ENCODE measurements around the gene PRKG1. TPM values are rescaled to one million over a fixed set of nuclear protein-coding genes. Genes with fewer than 3 reads are reported as not detected.

Gene PRKG1
- total and polyA plus RNA-seq, 2 of the 8 experiments (the other 6 are each of a cell fraction or from before 2014, with no cell fraction given): 4.2 to 15.2 TPM

GRCh38 chr10:52212062-52212461 lies 1137.8 kb downstream of the PRKG1 start:
- CTCF ChIA-PET (ENCODE audit: partially characterized antibody): interaction anchor here (1.0 kb wide), 1 partner anchor 135 kb away, joined by 3 read pairs; no protein-coding TSS in a partner anchor
- WGBS, 2 experiments (ENCODE audit: extremely low coverage in 1 of 2, insufficient coverage in 1 of 2, insufficient read length in 1 of 2, insufficient replicate concordance in 2 of 2, low coverage in 1 of 2, low lambda C conversion rate in 2 of 2, missing lambda C conversion rate in 1 of 2): 79% methylated on average over 4 of the region's 4 CpGs; no CpG with 5 or more reads in 1 of the 2 experiments
- H3K4me1 ChIP-seq (replicated peaks in 1 of 4; ENCODE audit: control insufficient read depth in 3 of 4, insufficient read depth in 4 of 4, low read length in 3 of 4): peaks cover 0 to 14% (median 9%) of the 10 kb centered on the region in 4 experiments; a peak in 4 of 7 replicates
- TF ChIP-seq HDAC2 (IDR thresholded peaks at IDR 0.05; ENCODE audit: borderline replicate concordance in 1 of 2, low read depth in 2 of 2, low read length in 2 of 2) (no peak), TAF7 (optimal IDR thresholded peaks at IDR 0.05; ENCODE audit: borderline replicate concordance, low read depth, low read length) (no peak), ATF2 (IDR thresholded peaks at IDR 0.05; ENCODE audit: low read length) (no peak), POLR2A (IDR thresholded peaks at IDR 0.05; ENCODE audit: control extremely low read depth in 1 of 2, low read depth in 2 of 2, low read length in 2 of 2) (no peak), ATF3 (IDR thresholded peaks at IDR 0.05; ENCODE audit: insufficient read depth, low read depth, low read length) (no peak), CBX5 (IDR thresholded peaks at IDR 0.05; ENCODE audit: low read depth, low read length) (no peak), NRF1 (IDR thresholded peaks at IDR 0.05; ENCODE audit: low read depth, low read length) (no peak), BCL11A (IDR thresholded peaks at IDR 0.05; ENCODE audit: low read depth in 2 of 2, low read length in 2 of 2) (no peak), SP4 (IDR thresholded peaks at IDR 0.05; ENCODE audit: low read length) (no peak), NANOG (IDR thresholded peaks at IDR 0.05; ENCODE audit: insufficient read depth, low read depth, low read length, poor library complexity, severe bottlenecking) (no peak), SIX5 (IDR thresholded peaks at IDR 0.05; ENCODE audit: low read depth, low read length) (no peak), RBBP5 (IDR thresholded peaks at IDR 0.05; ENCODE audit: borderline replicate concordance, low read depth, low read length) (no peak)

More at GRCh38 chr10:52212062-52212461, 1137.8 kb downstream of the PRKG1 start:
- Histone ChIP-seq H2AFZ (ENCODE audit: low read length) (no peak overlapping the region), H3K36me3 (ENCODE audit: control insufficient read depth in 2 of 4, insufficient read depth in 4 of 4, low read length in 3 of 4) (no peaks in the 10 kb centered on the region), H2BK120ac (replicated peaks; ENCODE audit: low read depth, low read length) (no peak overlapping the region), H4K5ac (ENCODE audit: insufficient read length, low read depth, low read length) (no peak overlapping the region), H3K27ac (ENCODE audit: low read depth, low read length) (no peak overlapping the region), H2BK5ac (ENCODE audit: low read depth, low read length) (no peak overlapping the region), H2BK15ac (ENCODE audit: low read length) (no peak overlapping the region), H3K4me3 (ENCODE audit: extremely low read depth in 1 of 4, insufficient read depth in 2 of 4, low read depth in 3 of 4, low read length in 4 of 4) (no peak overlapping the region), H2BK20ac (ENCODE audit: low read length) (no peak overlapping the region), H3K4ac (replicated peaks; ENCODE audit: insufficient read length, low read depth, low read length) (no peak overlapping the region), H3K27me3 (replicated peaks in 1 of 4; ENCODE audit: control insufficient read depth in 3 of 4, extremely low read depth in 1 of 4, insufficient read depth in 3 of 4, low read length in 3 of 4) (no peaks in the 10 kb centered on the region), H4K20me1 (replicated peaks in 1 of 2; ENCODE audit: control insufficient read depth in 1 of 2, insufficient read depth in 2 of 2, low read length in 2 of 2) (no peaks in the 10 kb centered on the region), H3K23ac (ENCODE audit: insufficient read length) (no peak overlapping the region), H3K9ac (replicated peaks in 1 of 4; ENCODE audit: extremely low read depth in 1 of 4, low read depth in 3 of 4, low read length in 3 of 4) (no peak overlapping the region; a peak in 1 of 7 replicates), H3K9me3 (ENCODE audit: insufficient read depth in 2 of 2, low read depth in 1 of 2, low read length in 1 of 2) (no peaks in the 10 kb centered on the region), H3K23me2 (ENCODE audit: low read depth, low read length) (no peaks in the 10 kb centered on the region), H3K18ac (ENCODE audit: extremely low read depth, low read length) (no peak overlapping the region), H3K79me2 (ENCODE audit: control insufficient read depth in 1 of 2, insufficient read depth in 2 of 2, low read length in 2 of 2) (no peaks in the 10 kb centered on the region), H3K4me2 (ENCODE audit: insufficient read depth in 1 of 2, low read depth in 2 of 2, low read length in 2 of 2) (no peak overlapping the region; a peak in 1 of 4 replicates), H2BK12ac (ENCODE audit: low read depth, low read length) (no peak overlapping the region), H4K8ac (ENCODE audit: extremely low read depth, insufficient read depth, low read length) (no peak overlapping the region), H3K79me1 (ENCODE audit: low read depth, low read length) (no peaks in the 10 kb centered on the region), H2AK5ac (ENCODE audit: low read depth, low read length) (no peak overlapping the region), H3K14ac (ENCODE audit: insufficient read length) (no peak overlapping the region), H4K91ac (replicated peaks; ENCODE audit: insufficient read length, low read length) (no peak overlapping the region), H3K56ac (replicated peaks; ENCODE audit: insufficient read length, low read depth, low read length) (no peak overlapping the region)
- POLR2A ChIA-PET (ENCODE audit: partially characterized antibody): interaction anchor here (1.4 to 1.9 kb wide), 4 partner anchors 179 to 187 kb away, joined by 3 to 10 read pairs (median 5); no protein-coding TSS in a partner anchor
- FAIRE-seq (no peak), DNase-seq (ENCODE audit: low read depth in 1 of 2, low spot score in 2 of 2) (no peak)

Data from H1 (cell line).